ENCODE measurements around the gene MSMP. TPM values are rescaled to one million over a fixed set of nuclear protein-coding genes. Genes with fewer than 3 reads are reported as not detected.

MSMP gene
- total and polyA plus RNA-seq, 2 experiments from 2014 or later: 0.81 TPM; not detected in 1

DNA sequence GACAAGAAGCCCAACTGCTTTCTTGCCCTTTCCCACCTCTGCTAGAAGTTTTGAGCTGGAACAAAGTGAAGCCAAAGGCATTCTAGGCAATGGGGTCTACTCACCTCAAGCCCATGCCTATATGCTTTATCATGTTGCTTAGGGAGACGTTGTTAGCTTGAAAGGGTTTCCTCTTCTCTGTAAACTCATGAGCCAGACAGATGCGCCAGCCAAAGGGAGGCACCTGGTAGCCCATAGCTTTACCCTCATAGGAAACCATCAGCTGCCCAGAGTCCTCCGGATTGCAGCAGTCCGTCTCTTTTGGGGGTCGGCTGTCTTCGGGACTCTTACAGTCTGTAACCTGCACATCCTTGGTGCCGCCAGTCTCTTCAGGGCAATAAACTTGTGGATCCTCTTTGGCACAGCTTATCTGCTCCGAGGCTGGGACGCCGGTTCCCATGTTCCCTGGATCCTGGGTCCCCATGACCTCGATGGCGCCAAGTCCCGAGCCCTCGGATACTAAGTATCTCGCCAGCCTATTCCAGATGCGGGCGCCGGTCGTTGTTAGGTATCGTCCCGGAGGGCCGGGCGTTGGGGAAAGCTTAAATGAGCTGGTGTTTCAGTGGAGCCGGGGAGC, 5.7 kb downstream of the MSMP start:
- H3K36me3 ChIP-seq (ENCODE audit: insufficient read depth): peaks cover 14% of the 10 kb centered on the region
- peaks cover 41% of the 10 kb centered on the region for H3K79me2 ChIP-seq (replicated peaks; ENCODE audit: insufficient read depth)
- H3K36me3 Mint-ChIP-seq (ENCODE audit: low read depth): peaks cover 41% of the 10 kb centered on the region

More for the DNA sequence above, 5.7 kb downstream of the MSMP start:
- peaks cover 13% of the 10 kb centered on the region for H3F3A ChIP-seq (replicated peaks; ENCODE audit: low read depth)
- Mint-ChIP-seq H3K4me3 (peak overlapping the region; percentile 93), H3K27me3 (ENCODE audit: insufficient read depth, low read depth, poor library complexity) (peaks cover 7% of the 10 kb centered on the region), H3K9me3 (no peaks in the 10 kb centered on the region), H3K4me1 (peaks cover 24% of the 10 kb centered on the region), H3K27ac (peak overlapping the region; percentile 93)
- peak overlapping the region; percentile 100 for H3K4me3 ChIP-seq
- H4K20me1 ChIP-seq (replicated peaks; ENCODE audit: insufficient read depth): peaks cover 30% of the 10 kb centered on the region
- peak overlapping the region; percentile 99 for H3K4me2 ChIP-seq
- DNase-seq (ENCODE audit: low spot score): no peak
- peak overlapping the region; percentile 92 for H2AFZ ChIP-seq
- peaks cover 30% of the 10 kb centered on the region for H3K4me1 ChIP-seq (ENCODE audit: insufficient read depth)
- no peak for TF ChIP-seq ZNF114 (CRISPR knock-in tag; IDR thresholded peaks at IDR 0.05)
- TF ChIP-seq ZNF331 (CRISPR knock-in tag; IDR thresholded peaks at IDR 0.05; ENCODE audit: low read depth): no peak
- TF ChIP-seq EZH2phosphoT487 (IDR thresholded peaks at IDR 0.05; ENCODE audit: unreplicated experiment): no peak
- TF ChIP-seq, protein P1, sequence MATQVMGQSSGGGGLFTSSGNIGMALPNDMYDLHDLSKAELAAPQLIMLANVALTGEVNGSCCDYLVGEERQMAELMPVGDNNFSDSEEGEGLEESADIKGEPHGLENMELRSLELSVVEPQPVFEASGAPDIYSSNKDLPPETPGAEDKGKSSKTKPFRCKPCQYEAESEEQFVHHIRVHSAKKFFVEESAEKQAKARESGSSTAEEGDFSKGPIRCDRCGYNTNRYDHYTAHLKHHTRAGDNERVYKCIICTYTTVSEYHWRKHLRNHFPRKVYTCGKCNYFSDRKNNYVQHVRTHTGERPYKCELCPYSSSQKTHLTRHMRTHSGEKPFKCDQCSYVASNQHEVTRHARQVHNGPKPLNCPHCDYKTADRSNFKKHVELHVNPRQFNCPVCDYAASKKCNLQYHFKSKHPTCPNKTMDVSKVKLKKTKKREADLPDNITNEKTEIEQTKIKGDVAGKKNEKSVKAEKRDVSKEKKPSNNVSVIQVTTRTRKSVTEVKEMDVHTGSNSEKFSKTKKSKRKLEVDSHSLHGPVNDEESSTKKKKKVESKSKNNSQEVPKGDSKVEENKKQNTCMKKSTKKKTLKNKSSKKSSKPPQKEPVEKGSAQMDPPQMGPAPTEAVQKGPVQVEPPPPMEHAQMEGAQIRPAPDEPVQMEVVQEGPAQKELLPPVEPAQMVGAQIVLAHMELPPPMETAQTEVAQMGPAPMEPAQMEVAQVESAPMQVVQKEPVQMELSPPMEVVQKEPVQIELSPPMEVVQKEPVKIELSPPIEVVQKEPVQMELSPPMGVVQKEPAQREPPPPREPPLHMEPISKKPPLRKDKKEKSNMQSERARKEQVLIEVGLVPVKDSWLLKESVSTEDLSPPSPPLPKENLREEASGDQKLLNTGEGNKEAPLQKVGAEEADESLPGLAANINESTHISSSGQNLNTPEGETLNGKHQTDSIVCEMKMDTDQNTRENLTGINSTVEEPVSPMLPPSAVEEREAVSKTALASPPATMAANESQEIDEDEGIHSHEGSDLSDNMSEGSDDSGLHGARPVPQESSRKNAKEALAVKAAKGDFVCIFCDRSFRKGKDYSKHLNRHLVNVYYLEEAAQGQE (IDR thresholded peaks at IDR 0.05; ENCODE audit: unreplicated experiment): no peak
- TF ChIP-seq JUNB (IDR thresholded peaks at IDR 0.05; ENCODE audit: unreplicated experiment): no peak
- TF ChIP-seq CREB1 (CRISPR knock-in tag; IDR thresholded peaks at IDR 0.05; ENCODE audit: low read depth): no peak
- TF ChIP-seq EZH2 (IDR thresholded peaks at IDR 0.05; ENCODE audit: low read depth, unreplicated experiment): no peak
- TF ChIP-seq NANOG (IDR thresholded peaks at IDR 0.05; ENCODE audit: borderline replicate concordance): no peak
- no peak for TF ChIP-seq STAT1 (IDR thresholded peaks at IDR 0.05; ENCODE audit: unreplicated experiment)
- no peak for TF ChIP-seq POLR2AphosphoS5 (IDR thresholded peaks at IDR 0.05; ENCODE audit: low read depth)
- TF ChIP-seq, protein P2, sequence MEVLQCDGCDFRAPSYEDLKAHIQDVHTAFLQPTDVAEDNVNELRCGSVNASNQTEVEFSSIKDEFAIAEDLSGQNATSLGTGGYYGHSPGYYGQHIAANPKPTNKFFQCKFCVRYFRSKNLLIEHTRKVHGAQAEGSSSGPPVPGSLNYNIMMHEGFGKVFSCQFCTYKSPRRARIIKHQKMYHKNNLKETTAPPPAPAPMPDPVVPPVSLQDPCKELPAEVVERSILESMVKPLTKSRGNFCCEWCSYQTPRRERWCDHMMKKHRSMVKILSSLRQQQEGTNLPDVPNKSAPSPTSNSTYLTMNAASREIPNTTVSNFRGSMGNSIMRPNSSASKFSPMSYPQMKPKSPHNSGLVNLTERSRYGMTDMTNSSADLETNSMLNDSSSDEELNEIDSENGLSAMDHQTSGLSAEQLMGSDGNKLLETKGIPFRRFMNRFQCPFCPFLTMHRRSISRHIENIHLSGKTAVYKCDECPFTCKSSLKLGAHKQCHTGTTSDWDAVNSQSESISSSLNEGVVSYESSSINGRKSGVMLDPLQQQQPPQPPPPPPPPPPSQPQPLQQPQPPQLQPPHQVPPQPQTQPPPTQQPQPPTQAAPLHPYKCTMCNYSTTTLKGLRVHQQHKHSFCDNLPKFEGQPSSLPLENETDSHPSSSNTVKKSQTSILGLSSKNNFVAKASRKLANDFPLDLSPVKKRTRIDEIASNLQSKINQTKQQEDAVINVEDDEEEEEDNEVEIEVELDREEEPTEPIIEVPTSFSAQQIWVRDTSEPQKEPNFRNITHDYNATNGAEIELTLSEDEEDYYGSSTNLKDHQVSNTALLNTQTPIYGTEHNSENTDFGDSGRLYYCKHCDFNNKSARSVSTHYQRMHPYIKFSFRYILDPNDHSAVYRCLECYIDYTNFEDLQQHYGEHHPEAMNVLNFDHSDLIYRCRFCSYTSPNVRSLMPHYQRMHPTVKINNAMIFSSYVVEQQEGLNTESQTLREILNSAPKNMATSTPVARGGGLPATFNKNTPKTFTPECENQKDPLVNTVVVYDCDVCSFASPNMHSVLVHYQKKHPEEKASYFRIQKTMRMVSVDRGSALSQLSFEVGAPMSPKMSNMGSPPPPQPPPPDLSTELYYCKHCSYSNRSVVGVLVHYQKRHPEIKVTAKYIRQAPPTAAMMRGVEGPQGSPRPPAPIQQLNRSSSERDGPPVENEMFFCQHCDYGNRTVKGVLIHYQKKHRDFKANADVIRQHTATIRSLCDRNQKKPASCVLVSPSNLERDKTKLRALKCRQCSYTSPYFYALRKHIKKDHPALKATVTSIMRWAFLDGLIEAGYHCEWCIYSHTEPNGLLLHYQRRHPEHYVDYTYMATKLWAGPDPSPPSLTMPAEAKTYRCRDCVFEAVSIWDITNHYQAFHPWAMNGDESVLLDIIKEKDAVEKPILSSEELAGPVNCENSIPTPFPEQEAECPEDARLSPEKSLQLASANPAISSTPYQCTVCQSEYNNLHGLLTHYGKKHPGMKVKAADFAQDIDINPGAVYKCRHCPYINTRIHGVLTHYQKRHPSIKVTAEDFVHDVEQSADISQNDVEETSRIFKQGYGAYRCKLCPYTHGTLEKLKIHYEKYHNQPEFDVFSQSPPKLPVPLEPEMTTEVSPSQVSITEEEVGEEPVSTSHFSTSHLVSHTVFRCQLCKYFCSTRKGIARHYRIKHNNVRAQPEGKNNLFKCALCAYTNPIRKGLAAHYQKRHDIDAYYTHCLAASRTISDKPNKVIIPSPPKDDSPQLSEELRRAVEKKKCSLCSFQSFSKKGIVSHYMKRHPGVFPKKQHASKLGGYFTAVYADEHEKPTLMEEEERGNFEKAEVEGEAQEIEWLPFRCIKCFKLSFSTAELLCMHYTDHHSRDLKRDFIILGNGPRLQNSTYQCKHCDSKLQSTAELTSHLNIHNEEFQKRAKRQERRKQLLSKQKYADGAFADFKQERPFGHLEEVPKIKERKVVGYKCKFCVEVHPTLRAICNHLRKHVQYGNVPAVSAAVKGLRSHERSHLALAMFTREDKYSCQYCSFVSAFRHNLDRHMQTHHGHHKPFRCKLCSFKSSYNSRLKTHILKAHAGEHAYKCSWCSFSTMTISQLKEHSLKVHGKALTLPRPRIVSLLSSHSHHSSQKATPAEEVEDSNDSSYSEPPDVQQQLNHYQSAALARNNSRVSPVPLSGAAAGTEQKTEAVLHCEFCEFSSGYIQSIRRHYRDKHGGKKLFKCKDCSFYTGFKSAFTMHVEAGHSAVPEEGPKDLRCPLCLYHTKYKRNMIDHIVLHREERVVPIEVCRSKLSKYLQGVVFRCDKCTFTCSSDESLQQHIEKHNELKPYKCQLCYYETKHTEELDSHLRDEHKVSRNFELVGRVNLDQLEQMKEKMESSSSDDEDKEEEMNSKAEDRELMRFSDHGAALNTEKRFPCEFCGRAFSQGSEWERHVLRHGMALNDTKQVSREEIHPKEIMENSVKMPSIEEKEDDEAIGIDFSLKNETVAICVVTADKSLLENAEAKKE (CRISPR knock-in tag; IDR thresholded peaks at IDR 0.05): no peak
- TF ChIP-seq ETS1 (IDR thresholded peaks at IDR 0.05): no peak
- no peak for TF ChIP-seq CTCF (conservative IDR thresholded peaks at IDR 0.05; ENCODE audit: low read depth in 2 of 2)
- no peaks in the 10 kb centered on the region for H3K9me2 ChIP-seq (ENCODE audit: insufficient read depth)
- peak; percentile 5 for ATAC-seq
- peak overlapping the region; percentile 80; the same call in 1 of the 2 replicates for H3K27ac ChIP-seq (ENCODE audit: low read depth)
- no peaks in the 10 kb centered on the region for H3K27me3 ChIP-seq (ENCODE audit: insufficient read depth)

Data from GM23338 (cell line).